ENCODE measurements around the gene LIPG.

The LIPG gene

GRCh38 chr18:49616618-49617328, 54.9 kb downstream of the LIPG start:
- DNase-seq, result no peak

- DNase-seq, result no peak
These were observed 55.5 kb downstream of the LIPG start for GRCh38 chr18:49617329-49617695.

- DNase-seq, result no peak
These were observed 56.0 kb downstream of the LIPG start for GRCh38 chr18:49617865-49618264.

GRCh38 chr18:49618742-49619681, 57.2 kb downstream of the LIPG start:
- no peak for DNase-seq

- DNase-seq, result no peak
These were observed 57.9 kb downstream of the LIPG start for GRCh38 chr18:49619801-49620200.

- DNase-seq, result no peak
These were observed 59.4 kb downstream of the LIPG start for GRCh38 chr18:49621301-49621700.

- DNase-seq, result no peak
These were observed 60.0 kb downstream of the LIPG start for GRCh38 chr18:49621717-49622351.

- DNase-seq, result no peak
These were observed 61.7 kb downstream of the LIPG start for GRCh38 chr18:49623571-49623970.

- no peak for DNase-seq
These were observed 63.3 kb downstream of the LIPG start for GRCh38 chr18:49625021-49625691.

GRCh38 chr18:49626842-49627467, 65.1 kb downstream of the LIPG start:
- DNase-seq, result no peak

- no peak for DNase-seq
These were observed 66.3 kb downstream of the LIPG start for GRCh38 chr18:49628119-49628518.

- DNase-seq, result peak in 1 of 2 experiments; percentile 36
These were observed 67.3 kb downstream of the LIPG start for GRCh38 chr18:49628881-49629795.

- no peak for DNase-seq
These were observed 68.4 kb downstream of the LIPG start for GRCh38 chr18:49630246-49630699.

GRCh38 chr18:49631146-49631866, 69.4 kb downstream of the LIPG start:
- no peak for DNase-seq

GRCh38 chr18:49632588-49632987, 70.7 kb downstream of the LIPG start:
- DNase-seq, result no peak

GRCh38 chr18:49638209-49638785, 76.4 kb downstream of the LIPG start:
- DNase-seq, result no peak

GRCh38 chr18:49638891-49639557, 77.2 kb downstream of the LIPG start:
- no peak for DNase-seq

GRCh38 chr18:49639643-49640391, 78.0 kb downstream of the LIPG start:
- no peak for DNase-seq

GRCh38 chr18:49640741-49641140, 78.9 kb downstream of the LIPG start:
- DNase-seq, result no peak
